A673 (cell line): ENCODE results near the gene SERPINB10.

ENCODE experiments used
- EZH2 ChIP-seq: fragments of 200-600 bp; sonication (generic); IDR thresholded peaks from 2 replicates; pipeline ENCODE4 v1.6.1; 2017; ENCODE audit warnings: borderline replicate concordance, low read depth, mild to moderate bottlenecking, mixed read lengths, antibody characterized with exemption, low read length; ENCODE audit not compliant: poor library complexity, severe bottlenecking
- TF ChIP-seq, protein P1 (sequence below): fragments of 300-800, 200-600 bp; sonication (generic); conservative IDR thresholded peaks from 2 replicates; pipeline ENCODE4 v1.5.1; 2017; ENCODE audit warnings: low read depth, mild to moderate bottlenecking, antibody characterized with exemption, low read length, moderate library complexity, mixed read lengths

DNA sequence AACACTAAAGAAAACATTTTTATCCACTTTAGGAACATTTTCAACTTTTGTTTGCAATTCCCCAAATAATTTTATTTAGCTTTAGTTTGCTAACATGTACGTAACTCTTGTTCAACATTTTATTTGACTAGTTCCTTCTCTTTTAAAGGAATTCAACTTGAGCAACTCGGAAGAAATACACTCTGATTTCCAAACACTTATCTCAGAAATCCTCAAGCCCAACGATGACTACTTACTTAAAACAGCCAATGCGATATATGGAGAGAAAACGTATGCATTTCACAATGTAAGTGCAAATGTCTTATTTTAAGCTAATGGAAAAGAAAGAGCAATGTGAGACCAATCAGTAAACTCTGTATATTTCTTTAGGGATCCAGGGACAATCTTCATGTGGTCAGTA lies 10.1 kb downstream of the SERPINB10 start:
- TF ChIP-seq, protein P1, sequence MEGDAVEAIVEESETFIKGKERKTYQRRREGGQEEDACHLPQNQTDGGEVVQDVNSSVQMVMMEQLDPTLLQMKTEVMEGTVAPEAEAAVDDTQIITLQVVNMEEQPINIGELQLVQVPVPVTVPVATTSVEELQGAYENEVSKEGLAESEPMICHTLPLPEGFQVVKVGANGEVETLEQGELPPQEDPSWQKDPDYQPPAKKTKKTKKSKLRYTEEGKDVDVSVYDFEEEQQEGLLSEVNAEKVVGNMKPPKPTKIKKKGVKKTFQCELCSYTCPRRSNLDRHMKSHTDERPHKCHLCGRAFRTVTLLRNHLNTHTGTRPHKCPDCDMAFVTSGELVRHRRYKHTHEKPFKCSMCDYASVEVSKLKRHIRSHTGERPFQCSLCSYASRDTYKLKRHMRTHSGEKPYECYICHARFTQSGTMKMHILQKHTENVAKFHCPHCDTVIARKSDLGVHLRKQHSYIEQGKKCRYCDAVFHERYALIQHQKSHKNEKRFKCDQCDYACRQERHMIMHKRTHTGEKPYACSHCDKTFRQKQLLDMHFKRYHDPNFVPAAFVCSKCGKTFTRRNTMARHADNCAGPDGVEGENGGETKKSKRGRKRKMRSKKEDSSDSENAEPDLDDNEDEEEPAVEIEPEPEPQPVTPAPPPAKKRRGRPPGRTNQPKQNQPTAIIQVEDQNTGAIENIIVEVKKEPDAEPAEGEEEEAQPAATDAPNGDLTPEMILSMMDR: no peak
- no peak for TF ChIP-seq EZH2
